ENCODE data around the gene RYR1.

DNA sequence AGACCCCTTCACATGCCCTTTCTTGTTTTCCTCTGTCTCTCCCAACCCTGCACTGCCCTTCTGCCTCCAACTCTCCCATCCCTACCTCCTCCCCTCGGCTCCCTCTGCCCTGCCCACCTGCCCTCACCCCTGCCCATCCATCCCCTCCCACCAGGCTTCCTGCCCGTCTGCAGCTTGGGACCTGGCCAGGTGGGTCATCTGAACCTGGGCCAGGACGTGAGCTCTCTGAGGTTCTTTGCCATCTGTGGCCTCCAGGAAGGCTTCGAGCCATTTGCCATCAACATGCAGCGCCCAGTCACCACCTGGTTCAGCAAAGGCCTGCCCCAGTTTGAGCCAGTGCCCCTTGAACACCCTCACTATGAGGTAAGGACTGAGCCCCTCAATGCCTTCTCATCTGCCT lies 35.7 kb downstream of the RYR1 start:
- no peak for TF ChIP-seq EZH2phosphoT487 (IDR thresholded peaks at IDR 0.05; ENCODE audit: borderline replicate concordance, low read length)
- TF ChIP-seq, protein P1, sequence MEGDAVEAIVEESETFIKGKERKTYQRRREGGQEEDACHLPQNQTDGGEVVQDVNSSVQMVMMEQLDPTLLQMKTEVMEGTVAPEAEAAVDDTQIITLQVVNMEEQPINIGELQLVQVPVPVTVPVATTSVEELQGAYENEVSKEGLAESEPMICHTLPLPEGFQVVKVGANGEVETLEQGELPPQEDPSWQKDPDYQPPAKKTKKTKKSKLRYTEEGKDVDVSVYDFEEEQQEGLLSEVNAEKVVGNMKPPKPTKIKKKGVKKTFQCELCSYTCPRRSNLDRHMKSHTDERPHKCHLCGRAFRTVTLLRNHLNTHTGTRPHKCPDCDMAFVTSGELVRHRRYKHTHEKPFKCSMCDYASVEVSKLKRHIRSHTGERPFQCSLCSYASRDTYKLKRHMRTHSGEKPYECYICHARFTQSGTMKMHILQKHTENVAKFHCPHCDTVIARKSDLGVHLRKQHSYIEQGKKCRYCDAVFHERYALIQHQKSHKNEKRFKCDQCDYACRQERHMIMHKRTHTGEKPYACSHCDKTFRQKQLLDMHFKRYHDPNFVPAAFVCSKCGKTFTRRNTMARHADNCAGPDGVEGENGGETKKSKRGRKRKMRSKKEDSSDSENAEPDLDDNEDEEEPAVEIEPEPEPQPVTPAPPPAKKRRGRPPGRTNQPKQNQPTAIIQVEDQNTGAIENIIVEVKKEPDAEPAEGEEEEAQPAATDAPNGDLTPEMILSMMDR (IDR thresholded peaks at IDR 0.05; ENCODE audit: low read depth, low read length, poor library complexity, severe bottlenecking): no peak
